Right lobe of liver (tissue), 6 donors: ENCODE measurements around the gene HIGD1B. TPM values are rescaled to one million over a fixed set of nuclear protein-coding genes. Genes with fewer than 3 reads are reported as not detected.

ENCODE experiments used
- ATAC-seq, 4 donors: fragments of 200-7000 bp; cut with Tn5 transposase; one replicate each; pipeline ENCODE4 v1.9.1; 2020; ENCODE audit warnings: mild to moderate bottlenecking in 4 of 4, moderate library complexity in 4 of 4
- DNase-seq, 3 donors: peaks; one replicate each; pipeline ENCODE4 v3.0.0-alpha.2; 2020
- H3K27ac ChIP-seq, 3 donors: fragments of 200-600 bp; one replicate each; pipeline ENCODE4 v1.8.0; 2022
- H3K27me3 ChIP-seq, 2 donors: fragments of 200-600 bp; one replicate each; pipeline ENCODE4 v1.8.0; 2022
- H3K36me3 ChIP-seq, 4 donors: fragments of 200-600 bp; sonication (generic) in 1 of 4; one replicate each; pipeline versions ENCODE4 v1.5.1 to v1.8.0; 2017 to 2022; ENCODE audit warnings: control low read depth in 1 of 4
- H3K4me1 ChIP-seq, 4 donors: fragments of 200-600 bp; sonication (generic) in 1 of 4; one replicate each; pipeline versions ENCODE4 v1.5.1 to v1.8.0; 2017 to 2022; ENCODE audit warnings: control low read depth in 1 of 4
- H3K4me3 ChIP-seq, 3 donors: fragments of 200-600 bp; one replicate each; pipeline ENCODE4 v1.8.0; 2022
- H3K9me3 ChIP-seq, 4 donors: fragments of 200-600 bp; sonication (generic) in 1 of 4; one replicate each; pipeline versions ENCODE4 v1.5.1 to v1.8.0; 2017 to 2022; ENCODE audit warnings: control low read depth in 1 of 4
- CTCF ChIP-seq, 4 donors: fragments of 200-600 bp in 3 of 4; fragments of 450-650 bp in 1 of 4; IDR thresholded peaks; one replicate each; pipeline versions ENCODE4 v1.5.1 to v1.8.0; 2016 to 2022; ENCODE audit warnings: antibody characterized with exemption in 4 of 4, mild to moderate bottlenecking in 2 of 4
- POLR2A ChIP-seq: fragments of 450-650 bp; IDR thresholded peaks from one replicate; pipeline ENCODE4 v1.6.1; 2017; ENCODE audit warnings: antibody characterized with exemption, mild to moderate bottlenecking
- WGBS: methylation state at CpG from one replicate; pipeline ENCODE4 v1.1.6; 2018; ENCODE audit warnings: low coverage, low lambda C conversion rate; ENCODE audit not compliant: insufficient coverage; ENCODE audit errors: missing lambda C conversion rate; 5-methylcytosine and 5-hydroxymethylcytosine counted together
- intact Hi-C, 2 donors: fragments of 100-400 bp; cut with DNase I; formaldehyde crosslinking; loops; one replicate each; pipeline versions ENCODE4 v1.11.2 to v1.14.1; 2022
- total RNA-seq, 6 experiments: library from RNA; depleted of rRNA in 2 of 6; stranded (reverse); fragments of >200 nt in 2 of 6; fragmentation: NEBNext Ultra II Directional in 3 of 6; extraction: Animal tissue kit (Norgen Biotek cat#: 25700) in 3 of 6; gene quantifications; one replicate each; pipeline versions ENCODE4 v1.1.0 to v1.2.4, GENCODE V29; 2016 to 2023
- donor health status: DM: no; HTN: yes; CAD: no.
- donor health status: DM: no; HTN: no; CAD: no.
- donor health status: DM: no; HTN: no; CAD: no.
- donor health status: DM: no; HTN: yes; CAD: no.
- donor health status: DM: no; HTN: yes; CAD: no.

The HIGD1B gene
- total RNA-seq, 6 experiments from 2014 or later, result not detected

- H3K27ac ChIP-seq, result no peak overlapping the region
- no peak for TF ChIP-seq POLR2A
- 82% methylated on average over 2 of the region's 5 CpGs for WGBS
Measured at GRCh38 chr17:44850612-44851011, 2.9 kb downstream of the HIGD1B start.

GRCh38 chr17:44854192-44854591 is 6.5 kb downstream of the HIGD1B start:
- Histone ChIP-seq H3K27me3 (no peaks in the 10 kb centered on the region), H3K4me1 (no peaks in the 10 kb centered on the region), H3K4me3 (no peak overlapping the region), H3K9me3 (no peaks in the 10 kb centered on the region), H3K27ac (no peak overlapping the region), H3K36me3 (peaks cover 5 to 80% (median 39%) of the 10 kb centered on the region in 4 donors)
- TF ChIP-seq POLR2A (no peak), CTCF (IDR thresholded peaks at IDR 0.05) (no peak)
- DNase-seq (no peak), ATAC-seq (no peak)
- intact Hi-C loops, result no loop called here
- 93% methylated on average over 3 of the region's 5 CpGs for WGBS

More at GRCh38 chr17:44850612-44851011, 2.9 kb downstream of the HIGD1B start:
- Histone ChIP-seq H3K9me3 (no peaks in the 10 kb centered on the region), H3K36me3 (peaks cover 5 to 46% (median 26%) of the 10 kb centered on the region in 4 donors), H3K27me3 (no peaks in the 10 kb centered on the region), H3K4me1 (no peaks in the 10 kb centered on the region), H3K4me3 (no peak overlapping the region)
- no peak for ATAC-seq
- DNase-seq, result no peak
- intact Hi-C loops, result no loop called here

GRCh38 chr17:44859701-44860100 is 12.0 kb downstream of the HIGD1B start:
- H3K27ac ChIP-seq, result no peak overlapping the region
- TF ChIP-seq POLR2A (no peak), CTCF (IDR thresholded peaks at IDR 0.05) (no peak)
- no peaks in the 10 kb centered on the region for H3K27me3 ChIP-seq
- DNase-seq, result no peak
- no peak for ATAC-seq
- no peak overlapping the region for H3K4me3 ChIP-seq
- H3K36me3 ChIP-seq, result peaks cover 1 to 84% (median 34%) of the 10 kb centered on the region in 4 donors
- 83% methylated on average over 4 of the region's 5 CpGs for WGBS
- H3K9me3 ChIP-seq, result no peaks in the 10 kb centered on the region
- intact Hi-C loops, result no loop called here
- no peaks in the 10 kb centered on the region for H3K4me1 ChIP-seq

- TF ChIP-seq POLR2A, result no peak
- no peak for TF ChIP-seq CTCF (IDR thresholded peaks at IDR 0.05)
- peaks cover 0 to 69% (median 24%) of the 10 kb centered on the region in 4 donors for H3K36me3 ChIP-seq
- intact Hi-C loops, result no loop called here
- peak in 1 of 3 donors; percentile 50 for DNase-seq
- no peaks in the 10 kb centered on the region for H3K27me3 ChIP-seq
- H3K9me3 ChIP-seq, result no peaks in the 10 kb centered on the region
- H3K4me3 ChIP-seq, result no peak overlapping the region
- no peaks in the 10 kb centered on the region for H3K4me1 ChIP-seq
- 67% methylated on average over 6 of the region's 9 CpGs for WGBS
- ATAC-seq, result peak in 1 of 4 donors; percentile 40
- H3K27ac ChIP-seq, result no peak overlapping the region
Measured at GRCh38 chr17:44862278-44862914, 14.7 kb downstream of the HIGD1B start.

DNA sequence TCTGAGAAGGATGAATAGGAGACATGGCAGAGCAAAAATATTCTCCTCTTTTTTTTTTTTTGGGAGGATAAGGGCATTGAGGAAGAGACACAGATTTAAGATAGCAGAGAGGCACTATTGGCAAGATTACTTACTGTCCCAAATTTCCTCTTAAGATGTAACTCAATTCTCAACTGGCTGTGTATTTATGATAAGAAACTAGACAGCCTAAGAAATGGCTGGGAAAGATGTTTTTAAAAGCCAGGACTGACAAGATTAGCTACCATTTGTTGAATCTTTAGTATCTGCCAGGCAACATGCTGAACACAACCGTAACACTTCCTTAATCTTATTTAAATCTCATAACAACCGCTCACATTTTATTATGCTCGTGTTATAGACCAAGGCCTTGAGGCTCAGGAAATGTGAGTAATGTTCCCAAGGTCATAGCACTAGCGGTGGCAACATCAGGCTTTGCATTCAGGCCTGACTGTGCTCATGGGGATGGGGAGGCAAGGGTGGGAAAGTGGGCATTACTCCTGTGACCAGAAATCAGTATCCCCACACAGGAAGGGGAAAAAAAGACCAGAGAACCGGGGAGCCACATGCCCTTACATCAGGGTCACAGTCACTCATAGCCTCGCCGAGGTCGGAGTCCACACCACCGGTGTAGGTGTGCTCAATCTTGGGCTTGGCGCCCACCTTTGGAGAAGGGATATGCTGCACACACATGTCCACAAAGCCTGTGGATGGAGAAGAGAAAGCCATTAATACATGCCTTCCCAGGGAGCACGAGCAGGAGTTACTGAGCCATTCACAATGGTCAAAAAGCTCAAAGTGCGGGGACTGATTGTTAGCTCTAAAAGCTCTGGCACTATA is 15.6 kb downstream of the HIGD1B start:
- Histone ChIP-seq H3K27me3 (no peaks in the 10 kb centered on the region), H3K27ac (no peak overlapping the region), H3K9me3 (no peaks in the 10 kb centered on the region), H3K4me1 (no peaks in the 10 kb centered on the region), H3K36me3 (peaks cover 0 to 67% (median 19%) of the 10 kb centered on the region in 4 donors), H3K4me3 (no peak overlapping the region)
- intact Hi-C loops, result no loop called here
- WGBS, result 70% methylated on average over 8 of the region's 12 CpGs
- peak in 1 of 4 donors; percentile 39 for ATAC-seq
- TF ChIP-seq CTCF (IDR thresholded peaks at IDR 0.05) (no peak), POLR2A (no peak)
- no peak for DNase-seq
